ENCODE results near the gene IRF4. TPM values are rescaled to one million over a fixed set of nuclear protein-coding genes. Genes with fewer than 3 reads are reported as not detected.

IRF4 gene
- total and polyA plus RNA-seq, 11 donors = 0.08 to 4.4 (median 0.30) TPM; not detected in 1

- Histone ChIP-seq H3K27me3 (peaks cover 7 to 89% (median 38%) of the 10 kb centered on the region in 9 donors), H3K4me3 (no peak overlapping the region), H3K4me1 (peaks cover 0 to 11% (median 4%) of the 10 kb centered on the region in 12 donors), H3K36me3 (no peaks in the 10 kb centered on the region), H3K9me3 (no peaks in the 10 kb centered on the region), H3K27ac (no peak overlapping the region)
- TF ChIP-seq CTCF (IDR thresholded peaks at IDR 0.05) (no peak), POLR2A (IDR thresholded peaks at IDR 0.05) (no peak)
- intact Hi-C loops (cut with DNase I) = loop anchor here in 1 of 10 donors (10.0 kb wide), 1 partner anchor 182 kb away; no protein-coding TSS in a partner anchor
- 86 to 89% (median 88%) methylated on average over 18 of the region's 18 CpGs for WGBS, 4 donors
- DNase-seq = no peak
- ATAC-seq = no peak
These were observed 4.8 kb upstream of the IRF4 start for GRCh38 chr6:386688-387266.

GRCh38 chr6:387293-387741, 4.2 kb upstream of the IRF4 start:
- Histone ChIP-seq H3K27ac (no peak overlapping the region), H3K4me3 (no peak overlapping the region), H3K9me3 (no peaks in the 10 kb centered on the region), H3K36me3 (no peaks in the 10 kb centered on the region), H3K27me3 (peaks cover 13 to 89% (median 43%) of the 10 kb centered on the region in 9 donors), H3K4me1 (peaks cover 3 to 17% (median 9%) of the 10 kb centered on the region in 12 donors)
- DNase-seq (no peak), ATAC-seq (peak in 2 of 4 donors; percentile 27 to 67)
- intact Hi-C loops (cut with DNase I) = loop anchor here in 1 of 10 donors (10.0 kb wide), 1 partner anchor 183 kb away; no protein-coding TSS in a partner anchor
- WGBS, 4 donors = 49 to 64% (median 61%) methylated on average over 11 of the region's 11 CpGs
- TF ChIP-seq CTCF (IDR thresholded peaks at IDR 0.05) (no peak), POLR2A (IDR thresholded peaks at IDR 0.05) (no peak)

GRCh38 chr6:388202-388903, 3.2 kb upstream of the IRF4 start:
- Histone ChIP-seq H3K9me3 (no peaks in the 10 kb centered on the region), H3K27me3 (peaks cover 22 to 93% (median 54%) of the 10 kb centered on the region in 9 donors), H3K4me1 (peaks cover 3 to 27% (median 17%) of the 10 kb centered on the region in 12 donors), H3K4me3 (no peak overlapping the region), H3K36me3 (no peaks in the 10 kb centered on the region), H3K27ac (no peak overlapping the region)
- intact Hi-C loops (cut with DNase I) = loop anchor here in 1 of 10 donors (10.0 kb wide), 1 partner anchor 184 kb away; no protein-coding TSS in a partner anchor
- WGBS, 4 donors = 80 to 87% (median 84%) methylated on average over 10 of the region's 10 CpGs
- TF ChIP-seq POLR2A (IDR thresholded peaks at IDR 0.05) (no peak), CTCF (IDR thresholded peaks at IDR 0.05) (no peak)
- ATAC-seq (no peak), DNase-seq (no peak)

GRCh38 chr6:389143-389542, 2.4 kb upstream of the IRF4 start:
- Histone ChIP-seq H3K27me3 (peaks cover 28 to 95% (median 61%) of the 10 kb centered on the region in 9 donors), H3K9me3 (no peaks in the 10 kb centered on the region), H3K36me3 (no peaks in the 10 kb centered on the region), H3K4me3 (no peak overlapping the region), H3K27ac (no peak overlapping the region), H3K4me1 (peaks cover 3 to 33% (median 19%) of the 10 kb centered on the region in 12 donors)
- TF ChIP-seq POLR2A (IDR thresholded peaks at IDR 0.05) (no peak), CTCF (IDR thresholded peaks at IDR 0.05) (no peak)
- no peak for DNase-seq
- no peak for ATAC-seq
- intact Hi-C loops (cut with DNase I) = loop anchor here in 1 of 10 donors (10.0 kb wide), 1 partner anchor 184 kb away; no protein-coding TSS in a partner anchor
- 76 to 85% (median 81%) methylated on average over 7 of the region's 7 CpGs for WGBS, 4 donors
